K562 (cell line): ENCODE measurements around the gene PPP1R15A. TPM values are rescaled to one million over a fixed set of nuclear protein-coding genes. Genes with fewer than 3 reads are reported as not detected.

ENCODE experiments used
- ARID4B ChIP-seq: sonication (generic); formaldehyde crosslinking; IDR thresholded peaks from 2 replicates; pipeline ENCODE4 v1.8.0; 2022; ENCODE audit warnings: mild to moderate bottlenecking, missing genetic modification reagents
- CCAR2 ChIP-seq: fragments of 200-400 bp; formaldehyde crosslinking; IDR thresholded peaks from 2 replicates; pipeline ENCODE4 v1.6.1; 2017; ENCODE audit warnings: mild to moderate bottlenecking, low read depth, low read length
- CEBPB ChIP-seq: fragments of 450-650 bp; IDR thresholded peaks from 2 replicates; pipeline ENCODE4 v1.6.1; 2016; ENCODE audit warnings: missing genetic modification characterization, missing compliant biosample characterization
- DACH1 ChIP-seq: fragments of 450-650 bp; IDR thresholded peaks from 2 replicates; pipeline ENCODE4 v1.6.1; 2018; ENCODE audit not compliant: partially characterized antibody
- DDX20 ChIP-seq: fragments of 450-650 bp; IDR thresholded peaks from 2 replicates; pipeline ENCODE4 v1.6.1; 2016; ENCODE audit warnings: missing genetic modification characterization, low read depth, mild to moderate bottlenecking, missing compliant biosample characterization, moderate library complexity
- E2F3 ChIP-seq: fragments of 250-450 bp; sonication (Bioruptor Pico); IDR thresholded peaks from 2 replicates; pipeline ENCODE4 v1.4.0; 2020; ENCODE audit warnings: mild to moderate bottlenecking
- E2F6 ChIP-seq, 2 experiments: IDR thresholded peaks; 2 replicates each; pipeline ENCODE4 v1.6.1; 2011; ENCODE audit warnings: borderline replicate concordance in 1 of 2, control low read depth in 1 of 2, low read depth in 1 of 2, low read length in 1 of 2, mild to moderate bottlenecking in 1 of 2, mixed read lengths in 1 of 2, moderate library complexity in 1 of 2; ENCODE audit not compliant: insufficient read depth in 1 of 2, insufficient read length in 1 of 2, poor library complexity in 1 of 2, severe bottlenecking in 1 of 2; ENCODE audit errors: extremely low read depth in 1 of 2
- FOXK2 ChIP-seq, 2 experiments: fragments of 450-650 bp; IDR thresholded peaks in 1 of 2; conservative IDR thresholded peaks in 1 of 2; 2 replicates each; pipeline ENCODE4 v1.6.1; 2016; ENCODE audit warnings: low read depth in 2 of 2, mild to moderate bottlenecking in 1 of 2
- HOXB6 ChIP-seq: fragments of 250-450 bp; sonication (Bioruptor Pico); IDR thresholded peaks from 2 replicates; pipeline ENCODE4 v1.5.1; 2022; ENCODE audit warnings: mild to moderate bottlenecking, borderline replicate concordance
- MCM2 ChIP-seq: fragments of 450-650 bp; IDR thresholded peaks from 2 replicates; pipeline ENCODE4 v1.6.1; 2017; ENCODE audit warnings: low read depth, mild to moderate bottlenecking
- PKNOX1 ChIP-seq: fragments of 450-650 bp; IDR thresholded peaks from 2 replicates; pipeline ENCODE4 v1.6.1; 2016
- POLR2A ChIP-seq: fragments of 450-650 bp; conservative IDR thresholded peaks from 2 replicates; pipeline ENCODE4 v1.6.1; 2016
- RAD51 ChIP-seq: fragments of 450-650 bp; IDR thresholded peaks from 2 replicates; pipeline ENCODE4 v1.7.1; 2016; ENCODE audit warnings: low read depth, mild to moderate bottlenecking, borderline replicate concordance
- SMC3 ChIP-seq: conservative IDR thresholded peaks from 2 replicates; pipeline ENCODE4 v1.6.1; 2011; ENCODE audit warnings: low read depth, low read length, improper control_type of control experiment; ENCODE audit not compliant: insufficient read depth
- SRSF9 ChIP-seq: fragments of 200-400 bp; formaldehyde crosslinking; IDR thresholded peaks from 2 replicates; pipeline ENCODE4 v1.6.1; 2017; ENCODE audit warnings: low read depth, low read length, borderline replicate concordance
- TBL1XR1 ChIP-seq, 2 experiments: IDR thresholded peaks; 2 replicates each; pipeline ENCODE4 v1.6.1; 2012; ENCODE audit warnings: improper control_type of control experiment in 2 of 2, low read length in 2 of 2, mild to moderate bottlenecking in 1 of 2
- YBX1 ChIP-seq: fragments of 450-650 bp; IDR thresholded peaks from 2 replicates; pipeline ENCODE4 v1.7.1; 2016; ENCODE audit warnings: mild to moderate bottlenecking
- ZBTB8A ChIP-seq: fragments of 450-650 bp; IDR thresholded peaks from 2 replicates; pipeline ENCODE4 v1.6.1; 2018; ENCODE audit warnings: mild to moderate bottlenecking, moderate library complexity; ENCODE audit not compliant: partially characterized antibody
- ZFP1 ChIP-seq: fragments of 450-650 bp; formaldehyde crosslinking; IDR thresholded peaks from 2 replicates; pipeline ENCODE4 v1.4.0; 2020; ENCODE audit warnings: mild to moderate bottlenecking, mixed read lengths
- ZFP36 ChIP-seq: fragments of 150-350 bp; IDR thresholded peaks from 2 replicates; pipeline ENCODE4 v1.6.1; 2018; ENCODE audit warnings: low read length, low read depth; ENCODE audit not compliant: partially characterized antibody
- ZNF395 ChIP-seq: fragments of 200-800 bp; sonication (Bioruptor generic); IDR thresholded peaks from 2 replicates; pipeline ENCODE4 v1.6.1; 2017; ENCODE audit warnings: missing genetic modification characterization, missing compliant biosample characterization
- polyA plus RNA-seq, 8 experiments: library from polyadenylated mRNA; depleted of rRNA in 4 of 8; stranded (reverse) in 5 of 8; unstranded in 3 of 8; fragments of >200 nt; fragmentation: Nextera tagmentation in 2 of 8; fragmentation: Illumina TruSeq in 1 of 8; extraction: Ambion mirVana in 2 of 8; extraction: Trizol in 1 of 8; gene quantifications; 2 replicates each; pipeline versions ENCODE4 v1.2.1 to v1.2.3, GENCODE V29; 2011 to 2014; ENCODE audit warnings: inconsistent platforms in 1 of 8, missing spikeins in 1 of 8
- total RNA-seq, 7 experiments: library from RNA; depleted of rRNA in 6 of 7; stranded (reverse); fragments of >200 nt in 6 of 7; fragmentation: Illumina TruSeq in 2 of 7; extraction: Trizol in 2 of 7; gene quantifications; 2 replicates each; pipeline versions ENCODE4 v1.2.1 to v1.2.3, GENCODE V29; 2011 to 2021; ENCODE audit warnings: low replicate concordance in 1 of 7

PPP1R15A gene
- total and polyA plus RNA-seq, 9 of the 15 experiments (the other 6 are each of a cell fraction or from before 2014, with no cell fraction given), result 0.42 to 73.7 (median 44.0) TPM

- TF ChIP-seq TBL1XR1 (IDR thresholded peaks at IDR 0.05; ENCODE audit: low read length in 2 of 2) (peak in 1 of 2 experiments; percentile 80; a peak in 3 of 4 replicates), SRSF9 (no peak), E2F3 (CRISPR knock-in tag) (no peak), ZBTB8A (no peak), ZNF395 (0 out of 2 replicates have a peak, but pooled peaks have one; percentile 13), DACH1 (no peak), DDX20 (tag) (no peak), CEBPB (tag) (no peak), SMC3 (0 out of 2 replicates have a peak, but pooled peaks have one; percentile 4), E2F6 (IDR thresholded peaks at IDR 0.05; ENCODE audit: borderline replicate concordance in 1 of 2, extremely low read depth in 1 of 2, insufficient read depth in 1 of 2, insufficient read length in 1 of 2, low read depth in 1 of 2, low read length in 1 of 2, poor library complexity in 1 of 2, severe bottlenecking in 1 of 2) (no peak), YBX1 (no peak), MCM2 (no peak), RAD51 (no peak), HOXB6 (CRISPR knock-in tag) (no peak), FOXK2 (conservative IDR thresholded peaks at IDR 0.05 in 1 of 2, IDR thresholded peaks at IDR 0.05 in 1 of 2; ENCODE audit: low read depth in 2 of 2) (peak; percentile 89 to 94), ZFP36 (no peak), ARID4B (CRISPR knock-in tag) (no peak; the same call in 1 of the 2 replicates), ZFP1 (CRISPR knock-in tag) (no peak), PKNOX1 (no peak), POLR2A (no peak), CCAR2 (no peak)
Measured at GRCh38 chr19:48872884-48873475, 759 bp downstream of the PPP1R15A start (continued).
